ENCODE results near the gene HIPK2. TPM values are rescaled to one million over a fixed set of nuclear protein-coding genes. Genes with fewer than 3 reads are reported as not detected.

Gene HIPK2
- total RNA-seq, 1 donor from 2014 or later = 44.0 TPM

- Histone ChIP-seq H3K27me3 (ENCODE audit: control insufficient read depth, insufficient read depth, low read length) (no peaks in the 10 kb centered on the region), H3K36me3 (ENCODE audit: control insufficient read depth, insufficient read depth, low read length) (no peaks in the 10 kb centered on the region), H3K4me3 (ENCODE audit: low read depth, low read length) (no peak overlapping the region)
- TF ChIP-seq, protein P1, sequence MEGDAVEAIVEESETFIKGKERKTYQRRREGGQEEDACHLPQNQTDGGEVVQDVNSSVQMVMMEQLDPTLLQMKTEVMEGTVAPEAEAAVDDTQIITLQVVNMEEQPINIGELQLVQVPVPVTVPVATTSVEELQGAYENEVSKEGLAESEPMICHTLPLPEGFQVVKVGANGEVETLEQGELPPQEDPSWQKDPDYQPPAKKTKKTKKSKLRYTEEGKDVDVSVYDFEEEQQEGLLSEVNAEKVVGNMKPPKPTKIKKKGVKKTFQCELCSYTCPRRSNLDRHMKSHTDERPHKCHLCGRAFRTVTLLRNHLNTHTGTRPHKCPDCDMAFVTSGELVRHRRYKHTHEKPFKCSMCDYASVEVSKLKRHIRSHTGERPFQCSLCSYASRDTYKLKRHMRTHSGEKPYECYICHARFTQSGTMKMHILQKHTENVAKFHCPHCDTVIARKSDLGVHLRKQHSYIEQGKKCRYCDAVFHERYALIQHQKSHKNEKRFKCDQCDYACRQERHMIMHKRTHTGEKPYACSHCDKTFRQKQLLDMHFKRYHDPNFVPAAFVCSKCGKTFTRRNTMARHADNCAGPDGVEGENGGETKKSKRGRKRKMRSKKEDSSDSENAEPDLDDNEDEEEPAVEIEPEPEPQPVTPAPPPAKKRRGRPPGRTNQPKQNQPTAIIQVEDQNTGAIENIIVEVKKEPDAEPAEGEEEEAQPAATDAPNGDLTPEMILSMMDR (IDR thresholded peaks at IDR 0.05; ENCODE audit: insufficient read depth, low read length, poor library complexity, severe bottlenecking) = no peak
- DNase-seq (ENCODE audit: low read depth) = no peak
These were observed 31.1 kb downstream of the HIPK2 start for GRCh38 chr7:139746652-139747051.

DNA sequence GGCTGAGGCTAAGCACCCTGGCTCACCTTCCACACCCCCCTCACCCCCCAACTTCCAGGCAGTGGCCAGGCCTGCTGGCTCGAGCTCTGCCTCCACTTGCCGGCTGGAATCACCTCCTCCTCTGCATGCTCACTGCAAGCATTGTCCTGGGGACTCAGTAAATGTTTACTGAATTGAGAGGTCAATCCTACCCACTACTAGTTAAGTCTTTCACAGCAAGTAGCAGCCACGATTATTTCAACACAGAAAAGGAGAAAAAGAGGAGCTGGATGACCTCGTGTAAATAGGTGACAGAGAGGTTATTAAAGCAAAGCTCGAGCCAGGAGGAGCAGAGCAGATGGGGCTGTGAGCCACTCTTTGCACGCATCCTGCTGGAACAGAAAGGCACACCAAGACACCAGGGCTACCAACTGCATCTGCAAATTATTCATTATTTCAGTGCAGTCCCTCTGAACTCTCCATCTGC lies 32.1 kb downstream of the HIPK2 start:
- Histone ChIP-seq H3K27me3 (ENCODE audit: control insufficient read depth, insufficient read depth, low read length) (no peaks in the 10 kb centered on the region), H3K4me3 (ENCODE audit: low read depth, low read length) (no peak overlapping the region), H3K36me3 (ENCODE audit: control insufficient read depth, insufficient read depth, low read length) (no peaks in the 10 kb centered on the region)
- DNase-seq (ENCODE audit: low read depth) = no peak
- TF ChIP-seq, protein P1 (IDR thresholded peaks at IDR 0.05; ENCODE audit: insufficient read depth, low read length, poor library complexity, severe bottlenecking) = no peak

- peaks cover 1% of the 10 kb centered on the region for H3K36me3 ChIP-seq (ENCODE audit: control insufficient read depth, insufficient read depth, low read length)
- no peaks in the 10 kb centered on the region for H3K27me3 ChIP-seq (ENCODE audit: control insufficient read depth, insufficient read depth, low read length)
- H3K4me3 ChIP-seq (ENCODE audit: low read depth, low read length) = no peak overlapping the region
- TF ChIP-seq, protein P1 (IDR thresholded peaks at IDR 0.05; ENCODE audit: insufficient read depth, low read length, poor library complexity, severe bottlenecking) = no peak
- no peak for DNase-seq (ENCODE audit: low read depth)
These were observed 32.8 kb downstream of the HIPK2 start for GRCh38 chr7:139744768-139745677.

DNA sequence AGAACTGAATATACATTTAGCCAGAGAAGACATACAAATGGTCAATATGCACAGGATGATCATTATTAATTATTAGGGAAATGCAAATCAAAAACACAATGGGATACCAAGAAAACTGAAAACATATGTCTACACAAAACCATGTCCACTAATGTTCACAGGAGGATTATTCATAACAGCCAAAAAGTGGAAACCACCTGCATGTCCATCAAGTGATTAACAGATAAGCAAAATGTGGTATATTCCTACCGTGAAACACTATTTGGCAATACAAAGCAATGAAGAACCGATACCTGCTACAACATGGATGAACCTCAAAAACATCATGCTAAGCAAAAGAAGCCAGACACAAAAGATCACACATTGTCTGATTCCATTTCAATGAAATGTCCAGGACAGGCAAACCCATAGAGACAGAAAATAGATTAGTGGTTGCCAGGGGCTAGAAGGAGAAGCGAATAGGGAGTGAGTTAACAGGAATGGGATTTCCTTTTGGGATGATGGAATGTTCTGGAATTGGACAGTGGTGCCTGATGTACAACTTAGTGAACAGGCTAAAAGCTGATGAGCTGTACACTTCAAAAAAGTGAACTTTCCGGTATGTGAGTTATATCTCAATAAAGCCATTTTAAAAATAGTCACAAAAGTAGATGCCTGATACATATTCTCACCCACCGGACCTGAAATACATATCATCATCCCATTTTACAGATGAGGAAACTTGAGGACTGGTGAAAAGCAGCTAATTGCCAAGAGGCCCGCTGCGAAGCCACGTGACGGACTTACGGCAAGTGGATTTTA lies 33.6 kb downstream of the HIPK2 start:
- H3K27me3 ChIP-seq (ENCODE audit: control insufficient read depth, insufficient read depth, low read length) = no peaks in the 10 kb centered on the region
- no peak overlapping the region for H3K4me3 ChIP-seq (ENCODE audit: low read depth, low read length)
- TF ChIP-seq, protein P1 (IDR thresholded peaks at IDR 0.05; ENCODE audit: insufficient read depth, low read length, poor library complexity, severe bottlenecking) = no peak
- no peak for DNase-seq (ENCODE audit: low read depth)
- H3K36me3 ChIP-seq (ENCODE audit: control insufficient read depth, insufficient read depth, low read length) = peaks cover 1% of the 10 kb centered on the region

DNA sequence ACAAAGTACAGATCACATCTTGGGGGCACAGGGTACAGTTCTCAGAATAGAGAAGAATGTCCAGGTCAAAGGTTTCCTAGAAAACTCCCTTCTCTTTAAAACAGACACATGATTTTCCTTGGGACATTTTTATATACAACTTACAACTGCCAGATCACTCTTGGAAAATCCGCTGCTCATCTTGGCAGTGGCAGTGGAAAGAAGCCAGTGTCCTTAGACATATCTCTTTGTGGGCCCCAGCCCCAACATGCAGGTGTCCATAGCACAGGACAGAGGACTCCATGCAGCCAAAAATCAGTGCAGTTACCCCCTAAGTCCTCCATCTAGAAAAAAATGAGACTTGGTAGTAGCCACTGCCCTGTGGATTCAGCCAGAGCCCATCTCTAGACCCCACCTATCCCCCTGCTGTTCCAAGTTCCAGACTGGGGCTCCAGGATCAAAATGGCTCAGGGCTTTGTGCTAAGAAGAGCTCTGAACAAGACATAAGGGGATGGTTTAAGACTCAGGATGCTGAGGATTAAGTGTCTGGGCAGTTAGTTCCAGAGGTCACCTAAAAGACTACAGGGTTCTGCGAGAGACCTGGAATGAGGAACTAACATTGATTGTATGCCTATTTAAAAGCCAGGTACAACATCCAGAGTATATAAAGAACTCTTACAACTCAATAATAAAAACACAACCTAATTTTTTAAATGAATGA lies 34.4 kb downstream of the HIPK2 start:
- TF ChIP-seq, protein P1 (IDR thresholded peaks at IDR 0.05; ENCODE audit: insufficient read depth, low read length, poor library complexity, severe bottlenecking) = no peak
- peaks cover 1% of the 10 kb centered on the region for H3K36me3 ChIP-seq (ENCODE audit: control insufficient read depth, insufficient read depth, low read length)
- DNase-seq (ENCODE audit: low read depth) = no peak
- H3K27me3 ChIP-seq (ENCODE audit: control insufficient read depth, insufficient read depth, low read length) = no peaks in the 10 kb centered on the region
- H3K4me3 ChIP-seq (ENCODE audit: low read depth, low read length) = no peak overlapping the region

Measured in kidney epithelial cell (primary cell).